GM12878 (cell line): ENCODE data around the gene KBTBD3. TPM values are rescaled to one million over a fixed set of nuclear protein-coding genes. Genes with fewer than 3 reads are reported as not detected.

Experiments used
- ATAC-seq: fragments of 200-7000 bp; cut with Tn5 transposase; 3 replicates; pipeline ENCODE4 v1.9.1; 2020; ENCODE audit warnings: mild to moderate bottlenecking, moderate library complexity
- BruUV-seq: library from RNA; stranded (reverse); fragments of 400-500 nt; replicated peaks from 2 replicates; lab custom pipeline; 2021; lab: Mats Ljungman, UMichigan
- CTCF ChIA-PET: fragments of 300-600 bp; sonication (Branson Sonifier 250); formaldehyde crosslinking; extraction: SDS; loops from one replicate; lab custom pipeline; 2021; ENCODE audit warnings: inconsistent platforms; lab: Yijun Ruan, JAX
- POLR2A ChIA-PET: fragments of 350-600 bp; formaldehyde crosslinking; extraction: SDS; loops from one replicate; lab custom pipeline; 2021; ENCODE audit warnings: inconsistent platforms; lab: Charles Lee
- RAD21 ChIA-PET: fragments of 300-600 bp; sonication (Branson Sonifier 250); formaldehyde crosslinking; loops from one replicate; lab custom pipeline; 2023; ENCODE audit warnings: antibody characterized with exemption; ENCODE audit not compliant: unreplicated experiment; lab: Charles Lee
- SMC1A ChIA-PET: fragments of 300-600 bp; sonication (Branson Sonifier 250); formaldehyde crosslinking; loops from one replicate; lab custom pipeline; 2023; ENCODE audit not compliant: unreplicated experiment, uncharacterized antibody; lab: Charles Lee
- DNase-seq: peaks from one replicate; pipeline ENCODE4 v3.0.0-alpha.2; 2011; ENCODE audit warnings: low read depth, low spot score
- FAIRE-seq: peaks from 3 replicates; lab custom pipeline; 2011; peaks lifted over from hg19 to GRCh38; lab: Jason Lieb, UNC
- H2AFZ ChIP-seq: 2 replicates; pipeline ENCODE4 v1.6.0; 2011; ENCODE audit warnings: low read depth, low read length, control low read depth; ENCODE audit not compliant: control insufficient read depth
- H3K27ac ChIP-seq: 2 replicates; pipeline ENCODE4 v1.5.1; 2011; ENCODE audit warnings: control low read depth; ENCODE audit not compliant: control insufficient read depth, insufficient read depth
- H3K27me3 ChIP-seq, 2 experiments: replicated peaks in 1 of 2; 2 replicates each; pipeline versions ENCODE4 v1.6.0 to v1.6.1; 2011; ENCODE audit warnings: low read length in 1 of 2; ENCODE audit not compliant: control insufficient read depth in 2 of 2, insufficient read depth in 2 of 2
- H3K36me3 ChIP-seq, 2 experiments: 2 replicates each; pipeline ENCODE4 v1.5.1; 2011; ENCODE audit warnings: low read length in 1 of 2; ENCODE audit not compliant: control insufficient read depth in 2 of 2, insufficient read depth in 2 of 2
- H3K4me1 ChIP-seq: 2 replicates; pipeline ENCODE4 v1.6.1; 2011; ENCODE audit warnings: mild to moderate bottlenecking, low read length, moderate library complexity, mixed read lengths; ENCODE audit not compliant: control insufficient read depth, insufficient read depth
- H3K4me2 ChIP-seq: 2 replicates; pipeline ENCODE4 v1.6.0; 2011; ENCODE audit warnings: control low read depth; ENCODE audit not compliant: control insufficient read depth, insufficient read depth
- H3K4me3 ChIP-seq: fragments of 200-600 bp; sonication (generic); 2 replicates; pipeline ENCODE4 v1.5.1; 2016
- H3K79me2 ChIP-seq: 2 replicates; pipeline ENCODE4 v1.6.0; 2011; ENCODE audit warnings: low read length; ENCODE audit not compliant: control insufficient read depth, insufficient read depth
- H3K9ac ChIP-seq: 2 replicates; pipeline ENCODE4 v1.8.0; 2011; ENCODE audit warnings: low read length, control low read depth, mixed read lengths; ENCODE audit not compliant: control insufficient read depth, insufficient read depth
- H3K9me3 ChIP-seq: replicated peaks from 3 replicates; pipeline ENCODE4 v1.5.1; 2011; ENCODE audit warnings: mild to moderate bottlenecking, low read length; ENCODE audit not compliant: control insufficient read depth, insufficient read depth
- H4K20me1 ChIP-seq: 2 replicates; pipeline ENCODE4 v1.6.0; 2011; ENCODE audit not compliant: control insufficient read depth, insufficient read depth
- HSF1 ChIP-seq: fragments of 150-350 bp; IDR thresholded peaks from 2 replicates; pipeline ENCODE4 v1.6.1; 2014; ENCODE audit warnings: mild to moderate bottlenecking, low read depth, low read length
- IKZF2 ChIP-seq, 2 experiments: fragments of 450-650 bp; IDR thresholded peaks; 2 replicates each; pipeline ENCODE4 v1.6.1; 2017; ENCODE audit warnings: mild to moderate bottlenecking in 2 of 2, moderate library complexity in 2 of 2
- JUND ChIP-seq: IDR thresholded peaks from 2 replicates; pipeline ENCODE4 v1.6.1; 2012; ENCODE audit warnings: low read depth, mild to moderate bottlenecking, low read length, improper control_type of control experiment, moderate library complexity
- MLLT1 ChIP-seq: fragments of 450-650 bp; IDR thresholded peaks from 2 replicates; pipeline ENCODE4 v1.6.1; 2016; ENCODE audit warnings: mild to moderate bottlenecking
- NBN ChIP-seq: fragments of 450-650 bp; IDR thresholded peaks from 2 replicates; pipeline ENCODE4 v1.6.1; 2016
- PAX8 ChIP-seq: fragments of 450-650 bp; IDR thresholded peaks from 2 replicates; pipeline ENCODE4 v1.6.1; 2017; ENCODE audit warnings: mild to moderate bottlenecking, moderate library complexity
- PBX3 ChIP-seq: IDR thresholded peaks from 2 replicates; pipeline ENCODE4 v1.6.1; 2011; ENCODE audit warnings: mild to moderate bottlenecking, low read depth, low read length, moderate library complexity; ENCODE audit not compliant: insufficient replicate concordance
- POLR2A ChIP-seq: IDR thresholded peaks from 2 replicates; pipeline ENCODE4 v1.6.1; 2011; ENCODE audit warnings: low read depth, mild to moderate bottlenecking, low read length
- REST ChIP-seq: IDR thresholded peaks from 2 replicates; pipeline ENCODE4 v1.6.1; 2012; ENCODE audit warnings: mild to moderate bottlenecking, low read depth, low read length
- USF2 ChIP-seq: IDR thresholded peaks from 2 replicates; pipeline ENCODE4 v1.6.1; 2011; ENCODE audit warnings: low read depth, low read length, improper control_type of control experiment, borderline replicate concordance
- WGBS: methylation state at CpG from one replicate; pipeline ENCODE4 v1.1.6; 2016; ENCODE audit warnings: low lambda C conversion rate; ENCODE audit not compliant: insufficient replicate concordance, insufficient coverage; ENCODE audit errors: missing lambda C conversion rate; 5-methylcytosine and 5-hydroxymethylcytosine counted together
- in situ Hi-C: fragments of 300-500 bp; cut with MboI; formaldehyde crosslinking; loops from 9 replicates; pipeline ENCODE4 v1.14.3; 2018; ENCODE audit warnings: mixed read lengths
- intact Hi-C: fragments of 100-400 bp; cut with micrococcal nuclease; formaldehyde crosslinking; loops from one replicate; pipeline ENCODE4 v1.14.2; 2022; ENCODE audit not compliant: unreplicated experiment
- polyA plus RNA-seq, 11 experiments: library from polyadenylated mRNA; depleted of rRNA in 4 of 11; unstranded in 6 of 11; stranded (reverse) in 5 of 11; fragments of >200 nt; fragmentation: Nextera tagmentation in 4 of 11; fragmentation: Illumina TruSeq in 1 of 11; extraction: Ambion mirVana in 4 of 11; extraction: Trizol in 1 of 11; gene quantifications; 1 replicate in 1 of 11; 2 replicates in 10 of 11; pipeline versions ENCODE4 v1.2.1 to v1.2.3, GENCODE V29; 2011 to 2016; ENCODE audit warnings: inconsistent platforms in 2 of 11, missing spikeins in 2 of 11, low read depth in 1 of 11
- total RNA-seq, 4 experiments: library from RNA; depleted of rRNA in 3 of 4; stranded (reverse); fragments of >200 nt in 3 of 4; fragmentation: Illumina TruSeq in 1 of 4; extraction: Trizol in 1 of 4; gene quantifications; 2 replicates each; pipeline versions ENCODE4 v1.2.1 to v1.2.3, GENCODE V29; 2013 to 2021

KBTBD3 gene
- total and polyA plus RNA-seq, 10 of the 15 experiments (the other 5 are each of a cell fraction or from before 2014, with no cell fraction given), result 1.9 to 18.1 (median 8.4) TPM

GRCh38 chr11:106030609-106031008, 46.5 kb downstream of the KBTBD3 start (continued):
- TF ChIP-seq REST (no peak), POLR2A (no peak), PAX8 (no peak), IKZF2 (IDR thresholded peaks at IDR 0.05) (no peak), PBX3 (no peak)

- 97% methylated on average over 7 of the region's 7 CpGs for WGBS
- SMC1A ChIA-PET, result interaction anchor here (0.6 to 1.6 kb wide), 3 partner anchors 8 to 67 kb away, joined by 3 read pairs; no protein-coding TSS in a partner anchor
- BruUV-seq, result TSS peak; percentile 89
- TF ChIP-seq USF2 (no peak), HSF1 (no peak), MLLT1 (peak; percentile 87; the same call in 1 of the 2 replicates), NBN (0 out of 2 replicates have a peak, but pooled peaks have one; percentile 8), JUND (no peak)
- Histone ChIP-seq H3K36me3 (no peaks in the 10 kb centered on the region), H4K20me1 (no peaks in the 10 kb centered on the region), H3K27me3 (no peaks in the 10 kb centered on the region), H2AFZ (peak overlapping the region; percentile 96), H3K9ac (peak overlapping the region; percentile 57; the same call in 1 of the 2 replicates), H3K4me1 (peaks cover 4% of the 10 kb centered on the region), H3K4me3 (peak overlapping the region; percentile 49), H3K27ac (peak overlapping the region; percentile 79), H3K4me2 (peak overlapping the region; percentile 60; the same call in 1 of the 2 replicates), H3K9me3 (no peaks in the 10 kb centered on the region; the same call in 2 of the 3 replicates), H3K79me2 (peaks cover 39% of the 10 kb centered on the region)
- DNase-seq (no peak), FAIRE-seq (no peak), ATAC-seq (no peak)
- POLR2A ChIA-PET, result interaction anchor here (1.0 kb wide), 1 partner anchor 54 kb away, joined by 4 read pairs; the partner anchor contains the start of gene KBTBD3
- in situ Hi-C loops, result no loop called here
- intact Hi-C loops, result loop anchor here (2.0 kb wide), 1 partner anchor 54 kb away; the partner anchor contains the start of genes AASDHPPT and KBTBD3
- CTCF ChIA-PET, result interaction anchor here (0.7 kb wide), 1 partner anchor 54 kb away, joined by 3 read pairs; no protein-coding TSS in a partner anchor
- RAD21 ChIA-PET, result interaction anchor here (1.1 kb wide), 1 partner anchor 8 kb away, joined by 3 read pairs; no protein-coding TSS in a partner anchor
Measured at GRCh38 chr11:106022795-106023275, 54.3 kb downstream of the KBTBD3 start.
